Renal cortical epithelial cell (primary cell): Measurements from ENCODE around the gene SUPT20HL1. TPM values are rescaled to one million over a fixed set of nuclear protein-coding genes. Genes with fewer than 3 reads are reported as not detected.
"Not testable (repeated sequence)": the region's sequence is repeated elsewhere in the genome, so short reads cannot be mapped to it uniquely, and the experiment has no call there.

Source experiments
- DNase-seq: peaks from one replicate; pipeline ENCODE4 v3.0.0-alpha.2; 2011; ENCODE audit warnings: low read depth
- total RNA-seq: library from RNA; depleted of rRNA; stranded (reverse); fragments of >200 nt; gene quantifications from 2 replicates; pipeline ENCODE4 v1.2.3, GENCODE V29; 2014

The SUPT20HL1 gene
- not detected in 2 replicates for total RNA-seq

DNA sequence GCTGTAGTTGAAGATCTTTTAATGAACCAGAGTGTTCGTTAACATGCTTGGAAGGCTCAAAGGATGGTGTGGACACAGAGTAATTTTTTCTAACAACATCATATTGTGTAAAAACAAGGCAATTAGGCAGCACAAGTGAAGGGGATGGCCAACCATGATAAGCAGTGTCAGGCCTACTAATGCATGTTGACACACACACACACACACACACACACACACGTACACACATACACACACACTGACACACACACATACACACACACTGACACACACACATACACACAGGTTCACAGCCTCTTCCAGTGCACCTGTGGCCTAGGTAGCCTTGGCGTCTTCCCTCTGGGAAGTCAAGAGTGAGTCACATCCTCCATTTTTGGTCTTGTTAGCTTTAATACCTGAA is at the start of gene SUPT20HL1:
Gene SUPT20HL1 (plus strand): TSS at position 368 of the 400 bp plus-strand sequence. CDS start 2,122 bp downstream, outside the sequence.
- DNase-seq = no peak

DNA sequence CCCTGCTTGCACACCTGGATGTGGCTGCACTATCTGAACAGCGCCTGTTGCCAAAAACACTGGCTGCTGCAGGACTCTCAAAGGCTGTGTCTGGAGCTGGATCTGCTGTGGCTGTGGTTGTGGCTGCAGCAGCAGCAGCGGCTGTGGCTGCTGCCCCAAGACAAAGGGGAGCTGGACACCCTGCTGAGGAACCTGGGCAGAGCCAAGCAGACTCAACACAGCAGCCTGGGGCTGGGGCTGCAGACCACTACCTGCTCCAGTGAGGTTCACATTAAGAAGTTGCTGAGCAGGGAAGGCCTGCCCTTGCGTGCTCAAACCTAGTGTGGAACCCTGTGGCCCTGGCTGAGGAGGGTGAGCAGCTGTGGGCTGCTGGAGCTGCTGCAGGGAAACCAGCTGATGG is 49.5 kb upstream of the SUPT20HL1 start:
- not testable (repeated sequence) for DNase-seq

DNA sequence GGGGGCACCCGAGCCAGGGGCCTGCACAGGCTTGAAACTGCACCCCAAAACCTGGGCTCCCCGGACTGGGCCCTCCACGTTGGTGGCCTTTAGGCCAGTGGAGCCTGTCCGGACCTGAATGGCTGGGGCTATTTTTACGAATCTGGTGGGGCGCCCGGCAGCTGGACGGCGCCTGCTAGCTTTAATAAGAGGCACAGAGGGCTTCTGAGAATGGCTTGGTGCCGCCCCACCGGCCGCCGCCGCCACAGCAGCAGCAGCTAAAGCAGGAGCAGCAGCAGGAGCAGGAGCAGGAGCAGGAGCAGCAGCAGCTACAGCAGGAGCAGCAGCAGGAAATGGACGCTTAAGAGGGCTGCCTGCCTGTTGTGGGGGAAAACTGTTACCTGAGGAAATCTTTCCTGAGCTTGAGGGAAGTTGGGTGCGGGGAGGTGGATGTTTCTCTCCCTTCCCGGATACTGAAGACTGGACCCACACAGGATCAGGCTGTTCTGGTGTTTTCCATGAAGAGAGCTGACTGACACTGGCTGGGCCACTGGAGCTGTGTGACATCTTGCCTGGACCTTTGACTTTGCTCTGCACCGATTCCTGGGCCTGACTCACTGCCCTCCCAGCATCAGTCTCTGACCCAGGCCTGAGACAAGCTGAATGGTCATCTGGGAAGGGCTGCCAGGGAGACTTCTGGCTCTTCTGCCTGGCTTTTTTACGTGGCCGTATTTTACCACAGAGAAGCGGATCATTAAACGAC is 48.8 kb upstream of the SUPT20HL1 start:
- DNase-seq = not testable (repeated sequence)

DNA sequence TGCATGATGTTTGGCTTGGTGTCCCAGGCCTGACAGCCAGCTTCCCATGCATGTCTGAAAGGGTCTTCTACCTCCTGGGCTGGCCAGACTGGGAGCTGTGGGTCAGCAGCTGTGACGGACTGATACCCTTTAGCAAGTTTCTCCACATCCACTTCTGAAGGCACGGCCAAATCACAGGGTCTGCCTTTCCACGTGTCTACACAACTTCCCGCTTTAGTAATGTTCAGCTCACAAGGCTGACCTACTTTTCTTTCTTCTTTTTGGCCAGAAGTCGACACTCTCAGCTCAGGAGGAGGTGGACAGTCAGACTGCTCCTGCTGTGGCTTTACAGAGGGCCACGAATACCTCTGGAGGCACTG is 48.2 kb upstream of the SUPT20HL1 start:
- not testable (repeated sequence) for DNase-seq

DNA sequence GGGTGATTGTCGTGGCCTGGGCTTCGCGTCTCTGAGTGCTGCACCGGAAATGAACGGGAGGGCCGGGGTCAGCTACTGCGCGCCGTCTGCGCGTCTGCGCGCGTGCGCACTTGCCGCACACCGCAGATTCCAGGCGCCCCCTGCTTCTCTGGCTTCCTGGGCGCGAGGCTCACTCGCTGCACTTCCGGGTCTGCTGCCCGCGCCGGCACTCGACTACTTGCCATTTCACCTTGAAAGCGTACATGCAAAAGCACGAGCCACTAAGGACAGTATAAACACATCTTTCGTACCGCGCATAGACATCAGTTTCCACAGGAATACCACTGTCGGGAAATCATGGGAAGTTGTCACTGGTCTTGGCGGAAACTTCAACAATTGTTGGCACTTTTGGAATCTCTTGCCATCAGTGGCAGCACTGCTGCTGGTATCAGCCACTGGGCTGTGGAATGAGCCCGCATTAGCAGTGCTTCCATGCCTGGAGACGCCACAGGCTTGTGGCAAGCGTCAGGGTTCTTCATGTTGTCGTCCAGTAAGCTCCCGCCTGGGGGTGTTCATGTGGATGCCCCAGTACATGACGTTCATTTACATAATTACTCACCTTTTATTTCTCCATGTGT is 46.3 kb upstream of the SUPT20HL1 start, which contains the start of gene SUPT20HL2:
Gene SUPT20HL2 (minus strand): TSS at position 51 of the 617 bp plus-strand sequence. CDS start 754 bp downstream, outside the sequence.
- no peak for DNase-seq

DNA sequence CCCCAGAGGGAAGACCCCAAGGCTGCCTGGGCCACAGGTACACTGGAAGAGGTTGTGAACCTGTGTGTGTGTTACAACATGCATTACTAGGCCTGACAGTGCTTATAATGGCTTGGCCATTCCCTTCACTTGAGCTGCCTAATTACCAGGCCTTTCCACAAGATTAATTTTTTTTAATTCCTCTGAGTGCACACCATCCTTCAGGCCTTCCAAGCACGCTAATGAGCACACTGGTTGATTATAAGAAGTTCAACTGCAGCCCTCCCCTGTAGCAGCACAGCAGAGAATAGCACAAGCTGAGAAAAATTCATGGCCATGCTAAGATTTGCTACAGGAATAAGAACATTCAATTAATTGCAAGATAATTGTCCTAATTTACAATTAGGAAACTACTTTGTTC is 44.3 kb upstream of the SUPT20HL1 start:
- no peak for DNase-seq

DNA sequence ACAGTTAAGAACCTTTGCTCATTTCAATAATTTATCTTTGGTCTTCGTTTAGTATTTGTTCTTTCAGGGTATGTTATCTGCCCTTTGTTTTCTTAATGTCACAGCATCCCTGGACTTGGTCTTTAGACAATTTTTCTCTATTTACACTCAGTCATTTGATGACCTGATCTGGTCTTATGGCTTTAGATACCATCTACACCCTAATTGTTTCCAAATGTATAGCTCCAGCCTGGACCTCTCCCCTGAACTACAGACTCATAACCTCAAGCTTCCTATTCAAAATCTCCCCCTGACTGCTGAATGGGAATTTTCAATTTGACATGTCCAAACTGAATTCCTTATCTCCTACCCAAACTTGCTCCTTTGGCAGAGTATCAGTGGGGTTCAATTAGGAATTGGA is 42.9 kb upstream of the SUPT20HL1 start:
- no peak for DNase-seq

DNA sequence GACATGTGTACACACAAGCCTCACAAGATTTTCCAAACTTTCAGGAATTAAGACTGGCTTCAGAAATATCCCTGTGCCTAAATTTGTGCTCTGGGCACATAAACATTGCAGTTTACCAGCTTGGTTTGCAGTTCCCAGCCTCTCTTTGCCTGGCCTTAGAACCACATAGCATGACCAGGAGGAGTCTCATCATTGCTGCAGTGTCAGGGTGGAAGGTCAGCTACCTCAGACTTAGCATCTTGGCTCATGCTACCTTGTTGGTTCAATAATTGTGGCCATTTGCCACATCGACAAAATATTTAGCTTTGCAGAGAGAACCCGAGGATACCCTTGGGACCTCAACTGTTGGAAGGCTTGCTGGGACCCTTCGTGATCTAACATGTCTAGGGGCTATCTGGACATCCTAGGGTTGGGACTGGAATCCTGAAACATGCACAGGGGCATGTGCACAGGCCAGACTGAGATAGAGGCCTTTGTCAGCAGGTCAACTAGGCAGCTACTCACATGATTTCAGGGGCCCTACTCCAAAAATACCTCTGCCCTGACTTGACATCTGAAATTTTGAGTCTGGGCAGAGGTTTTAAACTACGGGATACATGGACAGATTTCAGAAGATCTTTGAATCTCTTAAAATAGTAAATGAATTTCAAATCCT is 38.6 kb upstream of the SUPT20HL1 start:
- DNase-seq = no peak

DNA sequence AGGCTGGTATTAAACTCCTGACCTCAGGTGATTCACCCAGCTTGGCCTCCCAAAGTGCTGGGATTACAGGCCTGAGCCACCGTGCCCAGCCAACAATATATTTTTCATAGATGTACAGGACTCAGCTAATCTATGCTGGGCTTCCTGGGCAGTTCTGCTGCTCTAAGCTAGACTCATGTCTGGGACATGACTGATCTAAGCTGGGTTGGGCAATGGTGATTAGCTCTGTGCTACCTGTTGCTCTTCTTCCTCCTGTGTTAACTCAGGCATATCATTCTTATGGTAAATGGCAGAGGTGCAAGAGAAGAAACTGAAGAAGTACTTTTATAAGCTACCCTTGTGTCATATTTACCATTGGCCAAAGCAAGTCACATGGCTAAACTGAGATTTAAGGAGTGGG is 35.2 kb upstream of the SUPT20HL1 start:
- no peak for DNase-seq

DNA sequence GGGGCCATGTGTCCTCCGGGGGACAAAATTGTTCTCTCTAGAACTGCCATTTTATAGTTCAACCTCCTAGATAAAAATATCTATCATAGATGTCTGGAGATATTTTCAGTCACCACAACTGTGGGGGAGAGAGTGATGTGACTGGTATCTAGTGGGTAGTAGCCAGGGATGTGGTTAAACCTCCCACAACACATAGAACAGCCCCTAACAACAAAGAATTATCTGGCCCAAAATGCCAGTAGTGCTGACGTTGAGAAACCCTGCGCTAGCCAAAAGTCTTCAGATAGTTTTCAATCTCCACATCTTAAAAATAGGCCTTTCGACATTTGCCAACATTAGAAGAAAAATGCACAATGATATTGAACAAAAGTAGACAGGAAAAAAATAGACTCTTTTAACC is 27.6 kb upstream of the SUPT20HL1 start:
- DNase-seq = no peak

DNA sequence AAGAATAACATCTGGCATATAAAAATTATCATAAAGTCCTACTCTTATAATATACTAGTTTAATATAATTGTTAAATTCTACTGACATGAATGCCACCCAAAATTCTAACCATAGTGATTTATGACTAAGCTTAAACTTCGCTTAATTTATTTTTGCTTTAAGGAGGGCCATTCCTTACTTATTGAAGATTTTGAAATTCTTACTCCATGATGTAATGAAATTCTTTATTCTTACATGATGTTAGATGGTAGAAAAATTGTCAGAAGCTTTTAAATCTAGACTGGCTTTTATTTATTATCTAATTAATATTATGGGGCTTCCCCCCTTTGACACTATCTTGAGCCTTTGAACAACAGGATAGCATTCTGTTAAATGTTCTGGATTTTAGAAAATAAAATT is 27.1 kb upstream of the SUPT20HL1 start:
- no peak for DNase-seq

DNA sequence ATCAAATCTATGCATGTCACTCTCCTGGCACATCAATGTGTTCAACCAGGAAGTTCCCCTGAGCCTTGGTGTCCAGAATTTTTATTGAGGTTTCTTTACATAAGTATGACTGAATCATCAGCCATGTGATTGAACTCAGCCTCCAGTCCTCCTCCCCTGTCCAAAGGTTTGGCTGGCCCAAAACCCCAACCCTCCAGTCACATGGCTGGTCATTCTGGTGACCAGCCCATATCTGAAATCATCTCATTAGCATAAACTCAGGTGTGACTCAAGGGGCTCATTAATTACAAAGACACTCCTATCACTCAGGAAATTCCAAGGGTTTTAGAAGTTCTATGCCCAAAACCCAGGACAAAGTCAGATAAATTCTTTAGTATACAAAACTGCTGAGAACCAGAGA is 26.0 kb upstream of the SUPT20HL1 start:
- no peak for DNase-seq

DNA sequence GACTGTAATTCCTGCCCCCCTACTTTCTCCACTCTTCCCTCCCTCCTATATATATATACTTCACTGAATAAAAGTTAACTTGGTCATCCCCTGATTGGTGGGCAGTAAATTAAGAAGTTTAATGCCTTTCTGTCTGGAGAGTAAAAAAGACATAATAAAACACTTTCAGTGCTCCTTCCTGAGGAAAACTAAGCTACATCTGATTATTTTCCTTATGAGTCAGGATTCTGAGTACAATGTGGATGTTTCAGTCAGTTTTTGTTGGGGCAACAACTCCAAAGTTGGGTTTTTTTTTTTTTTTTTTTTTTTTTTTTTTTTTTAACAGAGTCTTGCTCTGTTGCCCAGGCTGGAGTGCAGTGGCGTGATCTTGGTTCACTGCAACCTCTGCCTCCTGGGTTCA is 24.6 kb upstream of the SUPT20HL1 start:
- DNase-seq = no peak

DNA sequence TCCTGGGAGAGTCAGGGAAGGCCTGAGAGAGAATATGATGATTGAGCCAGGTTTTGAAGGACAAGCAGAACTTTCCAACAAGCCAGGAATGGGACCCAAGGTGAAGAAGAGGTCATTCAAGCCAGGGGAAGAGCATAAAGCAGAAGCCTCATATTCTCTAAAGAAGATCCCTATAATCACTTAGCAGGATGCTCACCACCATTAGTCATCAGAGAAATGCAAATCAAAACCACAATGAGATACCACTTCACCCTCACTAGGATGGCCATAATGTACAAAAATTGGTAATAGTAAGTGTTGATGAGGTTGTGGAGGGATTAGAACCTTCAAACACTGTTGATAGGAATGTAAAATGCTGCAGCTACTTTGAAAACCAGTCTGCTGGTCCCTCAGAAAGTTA is 20.5 kb upstream of the SUPT20HL1 start:
- no peak for DNase-seq

DNA sequence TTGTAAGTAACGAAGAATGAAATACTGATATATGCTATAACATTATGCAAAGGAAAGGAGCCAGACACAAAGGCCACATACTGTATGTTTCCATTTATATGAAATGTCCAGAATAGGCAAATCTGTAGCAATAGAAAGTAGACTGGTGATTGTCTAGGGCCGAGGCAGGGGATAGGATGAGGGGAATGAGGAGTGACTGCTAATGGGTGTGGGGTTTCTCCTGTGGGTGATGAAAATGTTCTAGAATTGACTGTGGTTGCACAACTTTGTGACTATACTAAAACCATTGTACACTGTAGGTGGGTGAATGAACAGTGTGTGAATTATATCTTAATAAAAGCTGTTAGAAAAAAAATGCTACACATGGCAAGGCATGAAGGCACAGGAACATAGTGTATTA is 19.9 kb upstream of the SUPT20HL1 start:
- DNase-seq = no peak

DNA sequence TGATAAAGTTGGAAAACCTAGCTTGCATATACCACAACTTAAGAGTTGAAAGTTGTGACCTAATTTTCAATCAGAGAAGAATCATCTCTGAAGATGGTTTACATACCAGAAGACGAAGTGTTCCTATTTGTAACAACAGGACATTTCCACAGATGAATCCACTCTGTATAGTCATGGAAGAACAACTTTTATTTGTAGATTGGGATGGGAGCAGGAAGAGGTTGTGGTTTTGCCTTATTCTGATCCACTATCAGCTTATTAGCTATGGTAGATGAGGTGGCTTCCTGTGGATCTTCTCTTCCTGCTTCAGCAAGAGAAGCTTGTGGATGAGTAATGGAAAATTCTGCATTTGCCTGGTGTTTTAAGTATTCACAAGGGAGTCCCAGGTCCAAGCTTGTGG is 18.6 kb upstream of the SUPT20HL1 start:
- peak; percentile 19 for DNase-seq

DNA sequence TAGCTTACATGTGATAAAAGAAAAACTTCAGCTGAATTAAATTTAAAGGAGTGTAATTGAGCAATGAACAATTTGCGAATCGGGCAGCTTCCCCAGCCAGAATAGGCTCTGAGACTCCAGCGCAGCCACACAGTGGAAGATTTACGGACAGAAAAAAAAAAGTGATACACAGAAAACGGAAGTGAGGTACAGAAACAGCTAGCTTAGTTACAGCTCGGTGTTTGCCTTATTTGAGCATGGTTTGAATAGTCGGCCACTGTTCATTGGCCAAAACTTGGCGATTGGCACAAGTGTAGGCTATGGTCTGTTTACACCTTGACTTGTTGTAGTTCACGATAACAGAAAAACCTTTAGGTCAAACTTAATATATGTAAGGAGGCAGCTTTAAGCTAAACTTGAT is 16.7 kb upstream of the SUPT20HL1 start:
- DNase-seq = no peak

DNA sequence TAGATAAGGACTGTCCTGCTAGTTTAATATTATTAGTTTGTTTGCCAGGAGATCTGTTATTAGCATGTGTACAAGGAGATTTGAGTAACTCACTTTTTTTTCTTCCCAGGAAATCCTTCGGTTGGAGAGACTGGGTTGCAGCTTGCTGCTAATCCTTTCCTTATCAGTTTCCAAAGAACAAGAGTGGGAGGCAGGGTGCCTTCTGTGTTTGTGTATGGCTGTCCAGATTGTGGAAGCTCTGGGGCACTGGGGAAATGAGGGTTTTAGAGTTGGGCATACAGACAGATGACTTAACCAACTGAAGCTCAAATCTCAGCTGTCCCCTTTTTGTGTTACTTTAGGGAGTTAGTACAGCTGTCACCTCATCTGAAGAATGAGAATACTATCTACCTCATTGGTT is 12.6 kb upstream of the SUPT20HL1 start:
- DNase-seq = no peak

DNA sequence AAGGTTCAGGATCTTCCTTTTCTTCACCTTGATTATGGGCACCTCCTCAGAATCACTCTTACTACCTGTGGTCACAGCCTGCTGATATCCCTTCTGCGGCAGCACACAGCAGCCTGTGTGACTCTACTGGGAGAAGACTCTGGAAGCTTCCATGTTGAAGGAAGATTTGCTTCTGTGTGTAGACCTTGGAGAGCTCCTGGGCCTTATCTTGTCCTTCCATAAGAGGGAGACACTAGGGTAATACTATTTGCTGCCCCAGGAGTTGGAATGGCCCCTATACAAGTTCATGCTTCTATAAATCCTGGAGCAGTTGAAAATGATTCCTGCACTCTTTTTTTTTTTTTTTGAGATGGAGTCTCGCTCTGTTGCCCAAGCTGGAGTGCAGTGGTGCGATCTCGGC is 10.2 kb upstream of the SUPT20HL1 start:
- DNase-seq = no peak

DNA sequence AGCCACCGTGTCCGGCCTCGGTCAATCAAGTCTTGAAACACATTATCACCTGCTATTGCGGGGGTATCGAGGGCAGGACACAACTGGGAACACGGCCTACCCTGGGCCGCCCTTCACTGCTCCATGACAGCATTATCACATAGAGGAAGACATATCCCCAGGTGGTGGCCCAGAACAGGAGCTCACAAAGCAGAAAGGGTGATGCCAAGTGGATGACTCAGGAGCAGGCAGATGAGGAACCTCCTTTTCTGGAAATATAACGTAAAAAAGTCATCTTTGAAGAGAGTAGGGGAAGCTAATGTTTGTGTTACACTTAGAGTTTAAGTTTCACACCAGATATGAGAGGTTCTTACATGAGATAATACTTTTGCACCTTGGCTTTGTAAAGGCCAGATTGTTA is 5.3 kb upstream of the SUPT20HL1 start:
- no peak for DNase-seq

DNA sequence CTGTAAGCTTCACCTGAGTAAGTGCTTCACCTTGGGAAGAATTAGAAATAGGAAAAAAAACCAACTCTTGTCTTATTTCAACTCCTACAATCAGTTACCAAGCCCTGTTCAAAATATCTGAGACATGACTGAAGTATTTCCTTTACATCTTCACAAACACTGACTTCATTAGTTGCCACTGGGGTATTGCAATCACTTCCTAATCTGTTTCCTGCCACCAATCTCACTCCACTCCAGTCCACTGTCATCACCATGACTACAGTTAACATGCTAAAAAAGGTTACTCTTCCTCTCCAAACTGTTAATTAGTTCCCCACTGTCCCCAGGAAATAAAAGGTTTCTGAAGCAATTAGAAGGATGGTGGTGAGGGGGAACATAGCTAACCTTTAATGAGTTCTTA is 3.3 kb upstream of the SUPT20HL1 start:
- DNase-seq = no peak

DNA sequence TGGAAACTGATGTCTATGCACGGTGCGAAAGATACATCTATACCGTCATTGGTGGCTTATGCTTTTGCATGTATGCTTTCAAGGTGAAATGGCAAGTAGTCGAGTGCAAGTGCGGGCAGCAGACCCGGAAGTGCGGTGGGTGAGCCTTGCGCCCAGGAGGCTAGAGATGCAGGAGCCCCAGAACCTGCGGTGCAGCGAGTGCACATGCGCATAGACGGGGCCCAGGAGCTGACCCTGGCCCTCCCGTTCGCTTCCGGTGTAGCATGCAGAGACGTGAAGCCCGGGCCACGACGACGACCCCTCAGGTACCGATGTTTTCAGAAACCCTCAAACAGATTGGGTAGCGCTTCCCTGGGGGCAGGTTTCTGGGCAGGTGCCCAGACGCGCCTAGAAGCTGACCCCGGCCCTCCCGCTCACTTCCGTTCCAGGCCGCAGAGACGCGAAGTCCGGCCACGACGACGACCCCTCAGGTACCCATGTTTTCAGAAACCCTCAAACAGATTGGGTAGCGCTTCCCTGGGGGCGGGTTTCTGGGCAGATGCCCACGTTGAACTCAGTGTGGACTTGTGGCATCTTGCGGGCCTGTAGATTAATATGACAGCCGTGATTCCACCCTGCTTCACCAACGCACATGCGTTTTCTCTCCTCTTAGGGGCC is 1.8 kb downstream of the SUPT20HL1 start:
- DNase-seq = not testable (repeated sequence)
